HepG2 (cell line): Measurements from ENCODE around the gene PPIB. TPM values are rescaled to one million over a fixed set of nuclear protein-coding genes. Genes with fewer than 3 reads are reported as not detected.

ENCODE experiments used
- CBX5 ChIP-seq: sonication (generic); formaldehyde crosslinking; IDR thresholded peaks from 2 replicates; pipeline ENCODE4 v1.4.0; 2020; ENCODE audit warnings: missing genetic modification reagents, borderline replicate concordance
- CEBPG ChIP-seq: IDR thresholded peaks from 2 replicates; pipeline ENCODE4 v1.6.1; 2016
- DNMT3B ChIP-seq: conservative IDR thresholded peaks from 2 replicates; pipeline ENCODE4 v1.6.1; 2016; ENCODE audit warnings: missing biosample characterization, control low read depth
- DZIP1 ChIP-seq: sonication (generic); formaldehyde crosslinking; IDR thresholded peaks from 2 replicates; pipeline ENCODE4 v1.5.0; 2020; ENCODE audit warnings: mild to moderate bottlenecking, missing genetic modification reagents
- ETV6 ChIP-seq: sonication (generic); formaldehyde crosslinking; conservative IDR thresholded peaks from 2 replicates; pipeline ENCODE4 v1.4.0; 2020; ENCODE audit warnings: missing genetic modification reagents
- FLYWCH1 ChIP-seq: sonication (generic); formaldehyde crosslinking; IDR thresholded peaks from 2 replicates; pipeline ENCODE4 v1.8.1; 2023; ENCODE audit warnings: mild to moderate bottlenecking, missing genetic modification reagents
- HMGXB4 ChIP-seq, 2 experiments: sonication (generic) in 1 of 2; formaldehyde crosslinking in 1 of 2; IDR thresholded peaks; 2 replicates each; pipeline versions ENCODE4 v1.4.0 to v1.6.1; 2018 to 2020; ENCODE audit warnings: missing genetic modification reagents in 2 of 2, borderline replicate concordance in 1 of 2, low read depth in 1 of 2, mild to moderate bottlenecking in 1 of 2, missing biosample characterization in 1 of 2
- NR2F6 ChIP-seq, 2 experiments: IDR thresholded peaks; 2 replicates each; pipeline ENCODE4 v1.6.1; 2016; ENCODE audit warnings: antibody characterized with exemption in 1 of 2, mild to moderate bottlenecking in 1 of 2
- POGZ ChIP-seq: sonication (generic); formaldehyde crosslinking; IDR thresholded peaks from 2 replicates; pipeline ENCODE4 v1.4.0; 2020; ENCODE audit warnings: mild to moderate bottlenecking, missing genetic modification reagents
- RCOR2 ChIP-seq: IDR thresholded peaks from 2 replicates; pipeline ENCODE4 v1.6.1; 2016; ENCODE audit warnings: missing biosample characterization, missing genetic modification reagents
- ZBTB44 ChIP-seq: sonication (generic); formaldehyde crosslinking; IDR thresholded peaks from 2 replicates; pipeline ENCODE4 v1.4.0; 2020; ENCODE audit warnings: missing genetic modification reagents
- ZNF121 ChIP-seq: sonication (generic); formaldehyde crosslinking; IDR thresholded peaks from 2 replicates; pipeline ENCODE4 v1.5.0; 2020; ENCODE audit warnings: mild to moderate bottlenecking, missing genetic modification reagents
- ZNF251 ChIP-seq: sonication (generic); formaldehyde crosslinking; IDR thresholded peaks from 2 replicates; pipeline ENCODE4 v1.9.0; 2021; ENCODE audit warnings: mild to moderate bottlenecking, missing genetic modification reagents
- ZNF335 ChIP-seq: sonication (generic); formaldehyde crosslinking; IDR thresholded peaks from 2 replicates; pipeline ENCODE4 v1.4.0; 2020; ENCODE audit warnings: missing genetic modification reagents
- ZNF362 ChIP-seq: sonication (generic); formaldehyde crosslinking; IDR thresholded peaks from 2 replicates; pipeline ENCODE4 v1.4.0; 2020; ENCODE audit warnings: missing genetic modification reagents, mild to moderate bottlenecking, borderline replicate concordance
- ZNF513 ChIP-seq: sonication (generic); formaldehyde crosslinking; conservative IDR thresholded peaks from 2 replicates; pipeline ENCODE4 v1.5.0; 2020; ENCODE audit warnings: missing genetic modification reagents
- polyA plus RNA-seq, 8 experiments: library from polyadenylated mRNA; depleted of rRNA in 3 of 8; stranded (reverse) in 7 of 8; unstranded in 1 of 8; fragments of >200 nt; fragmentation: Illumina TruSeq in 4 of 8; extraction: Trizol in 4 of 8; gene quantifications; 2 replicates each; pipeline versions ENCODE4 v1.2.1 to v1.2.3, GENCODE V29; 2011 to 2016; ENCODE audit warnings: low read depth in 4 of 8, missing spikeins in 1 of 8, mixed read lengths in 1 of 8; ENCODE audit not compliant: insufficient read depth in 1 of 8
- total RNA-seq, 5 experiments: library from RNA; depleted of rRNA; stranded (reverse); fragments of >200 nt; fragmentation: Illumina TruSeq; extraction: Trizol; gene quantifications; 2 replicates each; pipeline ENCODE4 v1.2.3, GENCODE V29; 2016; ENCODE audit warnings: low read depth in 1 of 5

The PPIB gene
- total and polyA plus RNA-seq, 2 of the 13 experiments (the other 11 are each of a cell fraction or from before 2014, with no cell fraction given), result 780 to 882 TPM

GRCh38 chr15:64163659-64164362 lies 989 bp upstream of the PPIB start (continued):
- TF ChIP-seq HMGXB4 (CRISPR knock-in tag; IDR thresholded peaks at IDR 0.05; ENCODE audit: borderline replicate concordance in 1 of 2, low read depth in 1 of 2) (peak in 1 of 2 experiments; percentile 1; a peak in 1 of 4 replicates), ZNF251 (CRISPR knock-in tag) (no peak), CEBPG (CRISPR knock-in tag) (peak; percentile 85), ZNF362 (CRISPR knock-in tag) (0 out of 2 replicates have a peak, but pooled peaks have one; percentile 54), ZNF335 (CRISPR knock-in tag) (no peak), CBX5 (no peak), FLYWCH1 (no peak), DZIP1 (CRISPR knock-in tag) (no peak), POGZ (no peak), ZBTB44 (no peak), ZNF513 (no peak), ZNF121 (no peak), DNMT3B (CRISPR knock-in tag) (0 out of 2 replicates have a peak, but pooled peaks have one; percentile 20), NR2F6 (IDR thresholded peaks at IDR 0.05) (0 out of 2 replicates have a peak, but pooled peaks have one; percentile 9), NR2F6 (CRISPR knock-in tag; IDR thresholded peaks at IDR 0.05) (no peak), RCOR2 (CRISPR knock-in tag) (no peak), ETV6 (CRISPR knock-in tag) (no peak)
